DOHH2 (cell line): Measurements from ENCODE around the gene KIF21A.
A peak's percentile ranks its signal among the peaks of the same experiment; 100 is the strongest.

Experiments
- H3F3A ChIP-seq: fragments of 200-600 bp; sonication (generic), shearing (Covaris generic); 2 replicates; pipeline ENCODE4 v1.6.0; 2016; ENCODE audit warnings: antibody characterized with exemption, mild to moderate bottlenecking; ENCODE audit not compliant: control insufficient read depth, insufficient read depth
- H3K27ac ChIP-seq: fragments of 200-600 bp; sonication (generic); 2 replicates; pipeline ENCODE4 v1.5.1; 2014; ENCODE audit warnings: low read depth, mild to moderate bottlenecking, low read length, moderate library complexity
- H3K27me3 ChIP-seq: fragments of 200-600 bp; sonication (generic); 2 replicates; pipeline ENCODE4 v1.6.1; 2014; ENCODE audit warnings: mild to moderate bottlenecking, low read length, mixed read lengths; ENCODE audit not compliant: control insufficient read depth
- H3K36me3 ChIP-seq: fragments of 200-600 bp; sonication (generic); 2 replicates; pipeline ENCODE4 v1.6.1; 2014; ENCODE audit warnings: mild to moderate bottlenecking, low read length, moderate library complexity, mixed read lengths; ENCODE audit not compliant: control insufficient read depth
- H3K4me1 ChIP-seq: fragments of 200-600 bp; sonication (generic); 2 replicates; pipeline ENCODE4 v1.6.1; 2014; ENCODE audit warnings: mild to moderate bottlenecking, low read length, mixed read lengths; ENCODE audit not compliant: control insufficient read depth
- H3K4me2 ChIP-seq: fragments of 200-600 bp; sonication (generic); 2 replicates; pipeline ENCODE4 v1.6.0; 2014; ENCODE audit warnings: mild to moderate bottlenecking, low read length, moderate library complexity
- H3K4me3 ChIP-seq: fragments of 200-600 bp; sonication (generic); 2 replicates; pipeline ENCODE4 v1.5.1; 2014; ENCODE audit warnings: mild to moderate bottlenecking, low read length, mixed read lengths
- H3K79me2 ChIP-seq: fragments of 200-600 bp; sonication (generic); 2 replicates; pipeline ENCODE4 v1.6.1; 2014; ENCODE audit warnings: mild to moderate bottlenecking, low read length, mixed read lengths; ENCODE audit not compliant: control insufficient read depth
- H3K9me2 ChIP-seq: fragments of 200-600 bp; sonication (generic); replicated peaks from 2 replicates; pipeline ENCODE4 v1.6.1; 2014; ENCODE audit warnings: mild to moderate bottlenecking, low read length, mixed read lengths; ENCODE audit not compliant: control insufficient read depth
- H3K9me3 ChIP-seq: fragments of 200-600 bp; sonication (generic); 2 replicates; pipeline ENCODE4 v1.6.1; 2014; ENCODE audit warnings: antibody characterized with exemption, low read length, mixed read lengths; ENCODE audit not compliant: control insufficient read depth, insufficient read depth
- H4K20me1 ChIP-seq: fragments of 200-600 bp; sonication (generic); 2 replicates; pipeline ENCODE4 v1.6.0; 2014; ENCODE audit warnings: low read depth, mild to moderate bottlenecking, antibody characterized with exemption, low read length, moderate library complexity; ENCODE audit not compliant: control insufficient read depth, insufficient read depth
- CTCF ChIP-seq: fragments of 200-600 bp; sonication (generic); IDR thresholded peaks from one replicate; pipeline ENCODE4 v1.5.1; 2014; ENCODE audit warnings: antibody characterized with exemption, mild to moderate bottlenecking, low read depth, low read length; ENCODE audit not compliant: poor library complexity, severe bottlenecking
- EZH2phosphoT487 ChIP-seq: fragments of 200-600 bp; sonication (generic); IDR thresholded peaks from 2 replicates; pipeline ENCODE4 v1.6.1; 2017; ENCODE audit warnings: borderline replicate concordance, mild to moderate bottlenecking, antibody characterized with exemption, low read length, moderate library complexity, mixed read lengths

The KIF21A gene

DNA sequence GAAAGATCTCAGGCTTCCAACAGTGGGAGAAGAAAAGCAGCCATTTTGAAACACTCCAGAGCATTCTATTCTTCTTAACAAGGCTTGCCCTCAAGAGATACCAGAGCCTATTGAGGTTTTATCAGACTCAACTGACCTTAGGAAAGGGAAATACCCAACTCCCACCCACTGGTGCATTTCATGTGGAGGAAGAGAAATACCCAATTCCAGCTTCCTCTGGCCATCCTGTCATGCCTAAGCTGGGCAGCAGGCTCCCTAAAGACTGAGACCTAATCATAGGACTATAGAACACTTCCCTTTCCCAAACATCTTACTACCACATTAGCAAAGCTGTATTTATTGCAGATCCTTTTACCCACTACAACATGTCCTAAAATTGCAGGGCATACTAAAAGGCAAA, 164.5 kb downstream of the KIF21A start:
- no peaks in the 10 kb centered on the region for H3F3A ChIP-seq
- TF ChIP-seq EZH2phosphoT487 (no peak), CTCF (no peak)
- no peaks in the 10 kb centered on the region for H3K79me2 ChIP-seq

GRCh38 chr12:39277416-39277815, 165.5 kb downstream of the KIF21A start:
- H3K4me2 ChIP-seq, result no peak overlapping the region
- no peak overlapping the region for H3K27ac ChIP-seq
- H4K20me1 ChIP-seq, result no peaks in the 10 kb centered on the region

More for the DNA sequence above, 164.5 kb downstream of the KIF21A start:
- Histone ChIP-seq H4K20me1 (no peaks in the 10 kb centered on the region), H3K4me3 (no peak overlapping the region), H3K4me1 (no peaks in the 10 kb centered on the region), H3K27ac (no peak overlapping the region), H3K36me3 (no peaks in the 10 kb centered on the region), H3K27me3 (no peaks in the 10 kb centered on the region), H3K9me3 (no peaks in the 10 kb centered on the region), H3K9me2 (no peaks in the 10 kb centered on the region), H3K4me2 (no peak overlapping the region)

DNA sequence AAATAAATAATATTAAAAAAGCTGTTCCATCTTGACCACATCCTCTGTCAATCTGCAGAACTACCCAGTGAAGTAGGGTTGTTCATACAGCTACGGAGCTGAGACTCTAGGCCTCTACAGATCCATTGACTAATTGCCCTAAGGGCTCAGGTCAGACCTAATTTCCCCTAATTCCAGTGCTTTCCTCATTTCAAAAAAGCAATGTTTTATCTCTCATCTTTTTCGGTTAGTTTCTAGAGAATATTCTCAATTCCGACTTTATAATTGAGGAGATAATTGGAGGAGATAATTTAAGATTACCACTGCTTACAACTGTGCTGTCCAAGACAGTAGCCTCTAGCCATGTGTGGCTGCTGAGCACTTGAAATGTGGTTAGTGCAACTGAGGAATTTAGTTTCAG, 167.1 kb downstream of the KIF21A start:
- Histone ChIP-seq H3K4me1 (no peaks in the 10 kb centered on the region), H3K27ac (no peak overlapping the region), H3F3A (no peaks in the 10 kb centered on the region), H3K36me3 (no peaks in the 10 kb centered on the region), H3K4me2 (no peak overlapping the region), H3K9me2 (no peaks in the 10 kb centered on the region), H4K20me1 (no peaks in the 10 kb centered on the region), H3K27me3 (no peaks in the 10 kb centered on the region), H3K79me2 (no peaks in the 10 kb centered on the region), H3K4me3 (no peak overlapping the region), H3K9me3 (no peaks in the 10 kb centered on the region)
- no peak for TF ChIP-seq EZH2phosphoT487

More at GRCh38 chr12:39277416-39277815, 165.5 kb downstream of the KIF21A start:
- H3K4me1 ChIP-seq, result no peaks in the 10 kb centered on the region
- no peaks in the 10 kb centered on the region for H3F3A ChIP-seq
- no peaks in the 10 kb centered on the region for H3K79me2 ChIP-seq
- no peaks in the 10 kb centered on the region for H3K36me3 ChIP-seq
- no peaks in the 10 kb centered on the region for H3K9me2 ChIP-seq
- H3K27me3 ChIP-seq, result no peaks in the 10 kb centered on the region
- TF ChIP-seq CTCF (no peak), EZH2phosphoT487 (no peak)
- no peak overlapping the region for H3K4me3 ChIP-seq
- H3K9me3 ChIP-seq, result no peaks in the 10 kb centered on the region

DNA sequence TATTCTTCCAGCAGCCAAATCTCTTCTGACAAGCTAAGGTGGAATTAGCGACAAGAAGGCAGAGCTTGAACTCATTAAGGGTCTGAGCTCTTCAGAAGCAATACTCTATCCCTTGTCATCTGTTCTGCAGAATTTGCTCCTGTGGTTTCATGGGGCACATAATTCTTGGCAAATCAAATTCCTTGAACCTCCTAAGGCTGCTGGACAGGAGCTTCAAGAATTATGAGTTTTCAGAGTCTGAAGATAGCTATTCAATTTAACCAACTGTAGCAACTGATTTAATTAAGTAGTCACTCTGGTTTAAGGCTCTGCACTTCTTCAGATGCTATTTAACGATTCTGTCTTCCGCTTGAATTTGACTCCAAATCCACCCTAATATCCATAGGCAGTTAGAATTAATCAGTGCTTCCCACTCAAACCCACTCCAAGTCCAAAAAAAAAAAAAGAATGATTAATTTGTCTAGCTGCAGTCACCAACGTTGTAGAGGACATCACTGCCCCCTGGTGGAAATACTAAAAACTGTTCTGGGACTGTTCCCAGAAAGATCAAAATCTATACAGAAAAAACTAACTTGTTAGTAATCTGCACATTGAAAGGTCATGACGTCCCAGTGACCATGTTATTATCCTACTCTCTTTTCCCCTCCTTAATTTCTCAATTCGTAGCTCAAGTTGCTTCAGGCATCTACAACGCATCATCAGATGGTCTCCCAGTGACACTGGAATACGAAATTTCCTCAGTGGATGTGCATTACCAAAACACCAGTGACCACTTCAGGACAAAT, 169.9 kb downstream of the KIF21A start:
- Histone ChIP-seq H3K79me2 (no peaks in the 10 kb centered on the region), H4K20me1 (no peaks in the 10 kb centered on the region), H3F3A (no peaks in the 10 kb centered on the region), H3K4me3 (no peak overlapping the region), H3K4me2 (no peak overlapping the region), H3K27ac (no peak overlapping the region), H3K27me3 (no peaks in the 10 kb centered on the region), H3K4me1 (no peaks in the 10 kb centered on the region), H3K36me3 (no peaks in the 10 kb centered on the region), H3K9me3 (no peaks in the 10 kb centered on the region), H3K9me2 (no peaks in the 10 kb centered on the region)
- TF ChIP-seq CTCF, result peak; percentile 77
- no peak for TF ChIP-seq EZH2phosphoT487
